VCaP (cell line): ENCODE results near the gene COL1A1.
A peak's percentile ranks its signal among the peaks of the same experiment; 100 is the strongest.

Source experiments
- H3K27ac ChIP-seq: fragments of 450-650 bp; 2 replicates; pipeline ENCODE4 v1.5.1; 2017
- TF ChIP-seq, protein P1 (sequence below): fragments of 450-650 bp; conservative IDR thresholded peaks from 2 replicates; pipeline ENCODE4 v1.5.1; 2017; ENCODE audit warnings: mild to moderate bottlenecking, moderate library complexity

The COL1A1 gene

DNA sequence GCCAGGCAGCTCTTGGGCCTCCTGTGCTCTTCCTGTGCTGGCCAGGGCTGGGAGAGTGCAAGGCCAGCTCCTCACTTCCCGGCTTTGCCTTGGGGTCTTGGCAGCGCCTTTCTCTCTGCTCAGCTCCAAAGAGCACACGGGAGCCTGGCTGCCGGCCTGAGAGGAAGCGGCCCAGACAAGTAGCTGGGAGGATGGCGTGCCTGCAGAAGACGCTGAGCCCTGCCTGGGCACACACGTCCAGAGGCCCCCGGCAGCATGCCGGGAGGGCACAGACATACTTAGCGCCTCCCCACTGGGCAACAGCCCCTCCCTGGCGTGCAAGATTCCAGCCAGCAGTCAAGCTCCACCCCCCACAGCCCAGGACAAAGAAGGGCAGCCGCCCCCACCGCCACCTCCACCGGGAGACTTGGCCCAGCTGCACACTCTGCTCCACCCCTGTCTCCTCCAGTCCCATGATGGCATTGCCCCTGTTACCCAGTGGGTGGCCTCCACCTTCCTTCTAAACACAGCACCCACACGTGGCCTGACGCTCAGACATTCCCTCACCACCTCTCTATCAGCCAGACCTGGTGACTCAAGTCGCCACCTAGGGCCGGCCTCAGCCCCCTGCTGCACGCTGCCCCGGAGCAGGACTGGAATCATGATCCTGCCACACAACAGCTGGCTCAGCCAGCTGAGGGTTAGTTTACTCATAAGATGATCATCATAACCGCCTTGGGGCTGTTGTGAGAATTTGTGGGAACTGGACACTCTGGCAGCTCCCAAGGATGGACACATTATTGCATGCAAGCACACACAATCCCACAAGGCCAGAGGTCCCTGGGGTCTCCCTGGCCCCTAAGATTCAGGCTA lies 23.2 kb downstream of the COL1A1 start:
- TF ChIP-seq, protein P1, sequence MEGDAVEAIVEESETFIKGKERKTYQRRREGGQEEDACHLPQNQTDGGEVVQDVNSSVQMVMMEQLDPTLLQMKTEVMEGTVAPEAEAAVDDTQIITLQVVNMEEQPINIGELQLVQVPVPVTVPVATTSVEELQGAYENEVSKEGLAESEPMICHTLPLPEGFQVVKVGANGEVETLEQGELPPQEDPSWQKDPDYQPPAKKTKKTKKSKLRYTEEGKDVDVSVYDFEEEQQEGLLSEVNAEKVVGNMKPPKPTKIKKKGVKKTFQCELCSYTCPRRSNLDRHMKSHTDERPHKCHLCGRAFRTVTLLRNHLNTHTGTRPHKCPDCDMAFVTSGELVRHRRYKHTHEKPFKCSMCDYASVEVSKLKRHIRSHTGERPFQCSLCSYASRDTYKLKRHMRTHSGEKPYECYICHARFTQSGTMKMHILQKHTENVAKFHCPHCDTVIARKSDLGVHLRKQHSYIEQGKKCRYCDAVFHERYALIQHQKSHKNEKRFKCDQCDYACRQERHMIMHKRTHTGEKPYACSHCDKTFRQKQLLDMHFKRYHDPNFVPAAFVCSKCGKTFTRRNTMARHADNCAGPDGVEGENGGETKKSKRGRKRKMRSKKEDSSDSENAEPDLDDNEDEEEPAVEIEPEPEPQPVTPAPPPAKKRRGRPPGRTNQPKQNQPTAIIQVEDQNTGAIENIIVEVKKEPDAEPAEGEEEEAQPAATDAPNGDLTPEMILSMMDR = peak; percentile 60
- H3K27ac ChIP-seq = no peak overlapping the region; the same call in 1 of the 2 replicates

DNA sequence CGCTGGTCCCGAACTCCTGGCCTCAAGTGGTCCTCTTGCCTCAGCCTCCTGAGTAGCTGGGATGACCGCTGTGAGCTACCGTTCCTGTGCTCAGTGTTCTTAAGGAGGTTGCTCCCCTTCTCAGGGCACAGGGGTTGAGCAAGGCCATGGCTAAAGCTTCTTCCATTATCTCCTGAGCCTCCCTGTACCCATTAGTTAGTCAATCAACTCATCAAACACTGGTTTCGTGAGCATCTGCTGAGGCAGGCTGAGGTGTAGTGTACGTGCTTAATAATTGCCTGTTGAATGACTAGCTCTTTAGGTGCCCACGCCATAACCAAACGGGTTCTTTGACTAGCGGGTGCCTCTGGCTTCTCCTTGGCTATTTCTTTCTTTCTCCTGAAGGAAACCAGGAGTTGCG lies 24.0 kb downstream of the COL1A1 start:
- H3K27ac ChIP-seq = no peak overlapping the region
- TF ChIP-seq, protein P1 = no peak

DNA sequence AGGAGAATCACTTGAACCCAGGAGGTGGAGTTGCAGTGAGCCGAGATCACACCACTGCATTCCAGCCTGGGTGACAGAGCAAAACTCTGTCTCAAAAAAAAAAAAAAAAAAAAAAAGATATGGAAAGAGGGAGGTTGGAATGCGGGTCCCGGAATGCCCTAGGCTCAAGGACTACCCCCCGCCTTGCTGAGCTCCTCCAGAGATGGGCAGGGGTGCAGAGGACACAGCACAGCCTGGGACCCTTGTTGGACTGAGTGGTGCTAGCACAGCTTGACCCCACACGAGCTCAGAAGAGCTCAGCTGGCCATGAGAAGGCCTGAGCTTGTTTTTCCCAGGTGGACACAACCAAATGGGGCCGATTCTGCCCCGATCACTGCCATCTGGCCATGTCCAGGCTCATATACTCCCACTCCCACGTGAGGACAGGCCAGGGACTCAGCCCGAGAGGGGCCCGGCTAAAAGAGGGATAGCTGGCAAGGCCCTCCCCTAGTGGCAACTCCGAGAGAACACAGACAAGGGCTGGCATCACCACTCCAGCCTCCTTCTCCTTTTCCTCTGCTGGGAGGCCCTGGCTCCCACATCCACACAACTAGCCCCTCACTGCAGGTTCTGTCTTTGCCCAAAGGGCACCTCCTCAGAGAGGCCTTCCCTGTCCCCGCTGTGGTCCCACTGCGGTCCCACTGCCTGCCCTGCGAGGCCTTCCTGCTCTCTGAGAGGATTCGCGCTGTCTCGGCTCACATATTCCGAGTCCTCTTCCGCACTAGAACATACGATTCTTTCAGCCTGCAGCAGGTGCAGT lies 24.7 kb downstream of the COL1A1 start:
- TF ChIP-seq, protein P1 = no peak
- H3K27ac ChIP-seq = no peak overlapping the region

DNA sequence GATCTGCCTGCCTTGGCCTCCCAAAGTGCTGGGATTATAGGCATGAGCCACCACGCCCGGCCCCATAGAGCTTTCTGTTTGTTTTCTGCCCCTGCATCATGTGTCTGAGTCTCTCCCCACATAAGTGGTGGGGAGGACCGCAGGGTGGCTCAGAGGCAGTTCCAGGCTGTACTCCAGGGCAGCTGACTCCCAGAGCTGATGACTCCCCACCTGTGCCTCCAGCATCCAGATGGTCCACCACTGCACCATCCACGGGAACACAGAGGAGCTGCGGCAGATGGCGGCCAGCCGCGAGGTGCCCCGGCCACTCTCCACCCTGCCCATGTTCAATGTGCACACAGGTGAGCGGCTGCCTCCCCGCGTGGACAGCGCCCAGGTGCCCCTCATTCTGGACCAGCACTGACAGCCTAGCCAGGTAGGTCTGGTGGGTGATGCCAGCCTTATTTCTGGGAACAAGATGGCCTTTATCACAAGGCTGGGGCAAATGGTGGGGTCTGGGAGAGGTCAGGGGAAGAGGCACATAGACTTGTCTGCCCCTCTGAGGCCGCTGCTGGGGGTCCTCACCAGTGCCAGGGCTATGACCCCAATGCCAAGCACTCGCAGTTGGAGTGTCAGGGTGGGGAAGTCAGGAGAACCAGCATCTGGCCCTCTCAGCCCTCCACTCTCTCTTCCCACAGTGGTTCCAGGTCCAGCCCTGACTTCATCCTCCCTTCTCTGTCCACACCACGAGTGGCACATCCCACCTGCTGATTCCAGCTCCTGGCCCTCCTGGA lies 26.2 kb downstream of the COL1A1 start:
- H3K27ac ChIP-seq = no peak overlapping the region
- TF ChIP-seq, protein P1 = no peak

DNA sequence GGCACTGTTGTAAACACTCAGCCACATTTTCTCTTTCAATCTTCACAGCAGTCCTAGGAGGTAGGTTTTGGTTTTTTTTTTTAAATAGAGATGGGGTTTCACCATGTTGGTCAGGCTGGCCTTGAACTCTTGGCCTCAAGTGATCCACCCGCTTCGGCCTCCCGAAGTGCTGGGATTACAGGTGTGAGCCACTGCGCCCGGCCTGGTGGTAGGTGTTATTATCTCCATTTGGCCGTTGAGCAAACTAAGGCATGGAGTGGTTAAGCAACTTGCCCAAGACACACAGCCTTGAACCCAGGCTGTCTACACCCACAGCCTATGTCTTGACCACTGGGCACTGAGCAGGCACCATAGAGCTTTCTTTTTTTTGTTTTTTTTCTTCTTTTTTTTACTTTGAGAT lies 27.0 kb downstream of the COL1A1 start:
- no peak overlapping the region for H3K27ac ChIP-seq
- TF ChIP-seq, protein P1 = no peak

DNA sequence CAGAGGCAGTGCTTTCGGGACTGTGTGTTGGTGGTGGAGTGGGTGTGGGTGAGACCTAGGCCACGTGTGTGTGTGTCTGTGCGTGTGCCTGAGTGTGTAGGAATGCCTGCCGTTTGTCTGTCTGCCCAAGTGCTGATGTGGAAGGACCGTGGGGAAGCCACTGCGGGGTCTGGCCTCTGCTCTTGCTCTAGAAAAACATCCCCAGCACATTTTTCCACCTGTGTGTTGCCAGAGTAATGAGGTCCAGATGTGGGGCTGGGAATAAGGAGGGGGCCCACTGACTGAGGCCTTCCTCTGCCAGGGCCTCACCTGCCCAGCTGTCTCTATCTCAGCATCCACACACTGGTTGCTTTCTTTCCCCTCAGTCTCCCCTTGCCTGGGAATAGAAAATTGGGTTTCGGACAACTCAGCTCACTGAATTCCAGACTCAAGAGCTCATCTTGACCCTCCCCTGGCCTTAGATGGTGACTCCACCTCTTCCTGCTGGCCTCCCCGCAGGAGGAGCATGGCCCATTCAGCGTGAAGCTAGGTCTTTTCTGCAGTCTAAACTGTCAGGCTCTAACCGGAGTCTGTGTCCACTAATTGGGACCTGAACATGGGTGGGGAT lies 28.0 kb downstream of the COL1A1 start:
- TF ChIP-seq, protein P1 = no peak
- H3K27ac ChIP-seq = no peak overlapping the region
